ENCODE data around the gene AKIRIN1. TPM values are rescaled to one million over a fixed set of nuclear protein-coding genes. Genes with fewer than 3 reads are reported as not detected.

The AKIRIN1 gene
- total RNA-seq, 2 experiments from 2014 or later, result 58.1 to 58.5 TPM

- Mint-ChIP-seq H3K36me3 (ENCODE audit: low read depth) (peaks cover 17% of the 10 kb centered on the region), H3K4me3 (peak within 1 kb of the TSS; percentile 98), H3K27ac (peak within 1 kb of the TSS; percentile 98), H3K9me3 (no peaks in the 10 kb centered on the region), H3K4me1 (ENCODE audit: low read depth) (peaks cover 32% of the 10 kb centered on the region), H3K27me3 (ENCODE audit: low read depth) (no peaks in the 10 kb centered on the region)
- CTCF ChIA-PET, result interaction anchor here (1.0 to 1.4 kb wide), 5 partner anchors 50 to 192 kb away, joined by 4 to 10 read pairs (median 4); no protein-coding TSS in a partner anchor
- DNase-seq, result peak; percentile 92
- intact Hi-C loops (cut with micrococcal nuclease), result loop anchor here (1.0 to 10.0 kb wide), 6 partner anchors 8 to 167 kb away; partner anchors contain the start of genes AKIRIN1, MYCBP and RRAGC
These were observed 35.2 kb downstream of the AKIRIN1 start, which contains the start of gene NDUFS5 for GRCh38 chr1:39026051-39026865. NDUFS5 (plus strand) TSS chr1:39026350; CDS start chr1:39028725, 2,375 bp downstream.

- Mint-ChIP-seq H3K4me3 (peak overlapping the region; percentile 98), H3K9me3 (no peaks in the 10 kb centered on the region), H3K27me3 (ENCODE audit: low read depth) (no peaks in the 10 kb centered on the region), H3K27ac (peak overlapping the region; percentile 98), H3K4me1 (ENCODE audit: low read depth) (peaks cover 39% of the 10 kb centered on the region), H3K36me3 (ENCODE audit: low read depth) (peaks cover 22% of the 10 kb centered on the region)
- intact Hi-C loops (cut with micrococcal nuclease), result loop anchor here (1.0 to 10.0 kb wide), 6 partner anchors 7 to 168 kb away; partner anchors contain the start of genes AKIRIN1, MYCBP and RRAGC
- CTCF ChIA-PET, result interaction anchor here (1.0 to 1.4 kb wide), 5 partner anchors 51 to 193 kb away, joined by 4 to 10 read pairs (median 4); no protein-coding TSS in a partner anchor
- no peak for DNase-seq
These were observed 35.9 kb downstream of the AKIRIN1 start for GRCh38 chr1:39026866-39027507.

DNA sequence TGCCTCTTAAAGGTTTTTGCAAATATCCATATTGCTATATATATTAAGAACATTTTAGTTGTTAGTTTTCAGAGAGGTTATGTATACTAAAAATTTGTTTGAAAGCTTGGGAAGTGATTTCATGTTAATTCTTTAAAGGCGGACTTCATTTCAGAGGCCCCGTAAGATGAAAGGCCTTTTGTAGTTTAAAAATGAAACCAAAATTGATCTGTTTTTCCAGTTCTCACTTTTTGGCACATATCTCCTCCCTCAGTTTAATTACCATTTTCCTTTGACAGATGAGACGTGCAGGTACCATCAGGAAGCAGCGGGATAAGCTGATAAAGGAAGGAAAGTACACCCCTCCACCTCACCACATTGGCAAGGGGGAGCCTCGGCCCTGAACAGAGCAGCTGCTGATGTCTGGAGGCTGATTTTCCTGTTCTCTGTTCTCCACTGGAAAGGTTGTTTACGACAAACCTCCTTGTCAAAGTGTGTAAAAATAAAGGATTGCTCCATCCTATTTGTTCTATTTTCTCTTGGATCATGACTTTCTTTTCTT is 43.1 kb downstream of the AKIRIN1 start:
- no peak for DNase-seq
- Mint-ChIP-seq H3K4me3 (peak overlapping the region; percentile 43), H3K36me3 (ENCODE audit: low read depth) (peaks cover 50% of the 10 kb centered on the region), H3K27me3 (ENCODE audit: low read depth) (no peaks in the 10 kb centered on the region), H3K27ac (peak overlapping the region; percentile 75), H3K9me3 (no peaks in the 10 kb centered on the region), H3K4me1 (ENCODE audit: low read depth) (peaks cover 53% of the 10 kb centered on the region)
- CTCF ChIA-PET, result interaction anchor here (1.2 kb wide), 1 partner anchor 56 kb away, joined by 4 read pairs; no protein-coding TSS in a partner anchor
- intact Hi-C loops (cut with micrococcal nuclease), result loop anchor here (1.0 kb wide), 1 partner anchor 8 kb away; the partner anchor contains the start of gene NDUFS5

GRCh38 chr1:39036678-39037077 is 45.6 kb downstream of the AKIRIN1 start:
- intact Hi-C loops (cut with micrococcal nuclease), result no loop called here
- peaks cover 42% of the 10 kb centered on the region for H3K4me1 Mint-ChIP-seq (ENCODE audit: low read depth)
- H3K27me3 Mint-ChIP-seq (ENCODE audit: low read depth), result no peaks in the 10 kb centered on the region
- peaks cover 40% of the 10 kb centered on the region for H3K36me3 Mint-ChIP-seq (ENCODE audit: low read depth)
- CTCF ChIA-PET, result no interaction called here
- H3K4me3 Mint-ChIP-seq, result no peak overlapping the region
- no peak for DNase-seq
- no peak overlapping the region for H3K27ac Mint-ChIP-seq
- H3K9me3 Mint-ChIP-seq, result no peaks in the 10 kb centered on the region

GRCh38 chr1:39043513-39043912 is 52.4 kb downstream of the AKIRIN1 start:
- Mint-ChIP-seq H3K4me1 (ENCODE audit: low read depth) (peaks cover 5% of the 10 kb centered on the region), H3K36me3 (ENCODE audit: low read depth) (peaks cover 17% of the 10 kb centered on the region), H3K27me3 (ENCODE audit: low read depth) (no peaks in the 10 kb centered on the region), H3K9me3 (no peaks in the 10 kb centered on the region), H3K27ac (peak overlapping the region; percentile 24), H3K4me3 (no peak overlapping the region)
- intact Hi-C loops (cut with micrococcal nuclease), result no loop called here
- DNase-seq, result no peak
- CTCF ChIA-PET, result no interaction called here

DNA sequence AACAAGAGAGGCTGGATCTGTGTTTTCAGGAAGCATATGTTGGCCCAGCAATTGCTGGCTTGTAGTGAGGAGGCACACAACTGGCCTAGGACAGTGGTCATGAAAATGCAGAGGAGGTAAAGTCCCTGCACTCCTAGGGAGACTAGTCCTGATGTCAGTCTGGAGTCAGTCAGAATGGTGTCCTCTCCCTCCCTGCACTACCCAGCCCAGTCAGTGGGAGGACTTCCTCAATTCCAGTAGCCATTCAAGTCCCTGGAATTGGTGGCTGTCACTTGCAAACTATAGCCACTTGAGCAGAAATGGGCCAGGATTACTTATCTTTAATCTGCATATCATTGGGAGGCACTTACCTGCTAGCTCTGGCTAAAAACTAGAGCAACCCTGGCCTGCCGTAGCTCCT is 53.7 kb downstream of the AKIRIN1 start:
- no peaks in the 10 kb centered on the region for H3K9me3 Mint-ChIP-seq
- H3K4me3 Mint-ChIP-seq, result no peak overlapping the region
- H3K27ac Mint-ChIP-seq, result no peak overlapping the region
- H3K4me1 Mint-ChIP-seq (ENCODE audit: low read depth), result no peaks in the 10 kb centered on the region
- CTCF ChIA-PET, result interaction anchor here (0.6 kb wide), 1 partner anchor 10 kb away, joined by 6 read pairs; no protein-coding TSS in a partner anchor
- DNase-seq, result no peak
- intact Hi-C loops (cut with micrococcal nuclease), result no loop called here
- peaks cover 14% of the 10 kb centered on the region for H3K36me3 Mint-ChIP-seq (ENCODE audit: low read depth)
- H3K27me3 Mint-ChIP-seq (ENCODE audit: low read depth), result no peaks in the 10 kb centered on the region

- no peak overlapping the region for H3K27ac Mint-ChIP-seq
- CTCF ChIA-PET, result interaction anchor here (0.6 kb wide), 1 partner anchor 9 kb away, joined by 6 read pairs; no protein-coding TSS in a partner anchor
- H3K9me3 Mint-ChIP-seq, result no peaks in the 10 kb centered on the region
- intact Hi-C loops (cut with micrococcal nuclease), result no loop called here
- no peak overlapping the region for H3K4me3 Mint-ChIP-seq
- DNase-seq, result no peak
- H3K27me3 Mint-ChIP-seq (ENCODE audit: low read depth), result no peaks in the 10 kb centered on the region
- H3K4me1 Mint-ChIP-seq (ENCODE audit: low read depth), result no peaks in the 10 kb centered on the region
- peaks cover 13% of the 10 kb centered on the region for H3K36me3 Mint-ChIP-seq (ENCODE audit: low read depth)
These were observed 54.2 kb downstream of the AKIRIN1 start for GRCh38 chr1:39045231-39045630.

- DNase-seq, result no peak
- intact Hi-C loops (cut with micrococcal nuclease), result no loop called here
- H3K4me3 Mint-ChIP-seq, result no peak overlapping the region
- no peak overlapping the region for H3K27ac Mint-ChIP-seq
- peaks cover 14% of the 10 kb centered on the region for H3K36me3 Mint-ChIP-seq (ENCODE audit: low read depth)
- H3K9me3 Mint-ChIP-seq, result no peaks in the 10 kb centered on the region
- H3K4me1 Mint-ChIP-seq (ENCODE audit: low read depth), result peaks cover 7% of the 10 kb centered on the region
- H3K27me3 Mint-ChIP-seq (ENCODE audit: low read depth), result no peaks in the 10 kb centered on the region
- CTCF ChIA-PET, result interaction anchor here (0.8 kb wide), 1 partner anchor 14 kb away, joined by 4 read pairs; no protein-coding TSS in a partner anchor
These were observed 55.6 kb downstream of the AKIRIN1 start for GRCh38 chr1:39046613-39047210.

GRCh38 chr1:39047374-39048229 is 56.5 kb downstream of the AKIRIN1 start:
- no peak for DNase-seq
- CTCF ChIA-PET, result interaction anchor here (0.5 to 1.1 kb wide), 3 partner anchors 15 to 46 kb away, joined by 3 to 4 read pairs (median 3); no protein-coding TSS in a partner anchor
- H3K27ac Mint-ChIP-seq, result no peak overlapping the region
- no peaks in the 10 kb centered on the region for H3K27me3 Mint-ChIP-seq (ENCODE audit: low read depth)
- no peaks in the 10 kb centered on the region for H3K9me3 Mint-ChIP-seq
- H3K36me3 Mint-ChIP-seq (ENCODE audit: low read depth), result peaks cover 11% of the 10 kb centered on the region
- intact Hi-C loops (cut with micrococcal nuclease), result no loop called here
- H3K4me1 Mint-ChIP-seq (ENCODE audit: low read depth), result peaks cover 7% of the 10 kb centered on the region
- H3K4me3 Mint-ChIP-seq, result no peak overlapping the region

GRCh38 chr1:39048745-39049370 is 57.8 kb downstream of the AKIRIN1 start:
- Mint-ChIP-seq H3K36me3 (ENCODE audit: low read depth) (peaks cover 5% of the 10 kb centered on the region), H3K4me1 (ENCODE audit: low read depth) (peaks cover 7% of the 10 kb centered on the region), H3K4me3 (no peak overlapping the region), H3K27me3 (ENCODE audit: low read depth) (no peaks in the 10 kb centered on the region), H3K27ac (no peak overlapping the region), H3K9me3 (no peaks in the 10 kb centered on the region)
- intact Hi-C loops (cut with micrococcal nuclease), result no loop called here
- no peak for DNase-seq
- CTCF ChIA-PET, result interaction anchor here (0.7 kb wide), 1 partner anchor 121 kb away, joined by 3 read pairs; no protein-coding TSS in a partner anchor

DNA sequence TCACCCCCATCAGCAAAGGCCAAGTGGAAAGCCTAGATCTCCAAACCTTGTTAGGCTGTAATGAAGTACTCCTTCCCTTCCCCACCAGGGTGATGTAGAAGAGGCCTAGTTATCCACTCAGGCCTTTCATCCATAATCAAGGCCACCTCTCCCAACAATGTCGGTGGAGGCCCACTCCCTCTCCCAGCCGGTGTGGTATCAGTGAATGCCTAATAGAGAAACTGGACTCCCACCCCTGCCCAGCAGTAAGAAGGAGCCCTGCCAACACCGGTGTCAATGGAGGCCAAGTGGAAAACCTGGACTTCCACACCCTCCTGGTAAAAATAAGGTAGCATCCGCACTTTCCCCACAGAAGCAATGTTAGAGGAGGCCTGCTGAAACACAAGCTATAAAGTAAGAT is 58.9 kb downstream of the AKIRIN1 start:
- H3K4me3 Mint-ChIP-seq, result no peak overlapping the region
- H3K4me1 Mint-ChIP-seq (ENCODE audit: low read depth), result peaks cover 7% of the 10 kb centered on the region
- H3K27me3 Mint-ChIP-seq (ENCODE audit: low read depth), result no peaks in the 10 kb centered on the region
- intact Hi-C loops (cut with micrococcal nuclease), result no loop called here
- no peak for DNase-seq
- H3K36me3 Mint-ChIP-seq (ENCODE audit: low read depth), result peaks cover 4% of the 10 kb centered on the region
- CTCF ChIA-PET, result no interaction called here
- H3K9me3 Mint-ChIP-seq, result no peaks in the 10 kb centered on the region
- H3K27ac Mint-ChIP-seq, result no peak overlapping the region

Data from activated naive CD4-positive, alpha-beta T cell treated with anti-CD3 and anti-CD28 coated beads for 36 hours (primary cell).